ENCODE measurements around the gene DLGAP4. TPM values are rescaled to one million over a fixed set of nuclear protein-coding genes. Genes with fewer than 3 reads are reported as not detected.

The DLGAP4 gene
- total RNA-seq, 2 donors from 2014 or later, result 62.9 to 78.2 TPM

DNA sequence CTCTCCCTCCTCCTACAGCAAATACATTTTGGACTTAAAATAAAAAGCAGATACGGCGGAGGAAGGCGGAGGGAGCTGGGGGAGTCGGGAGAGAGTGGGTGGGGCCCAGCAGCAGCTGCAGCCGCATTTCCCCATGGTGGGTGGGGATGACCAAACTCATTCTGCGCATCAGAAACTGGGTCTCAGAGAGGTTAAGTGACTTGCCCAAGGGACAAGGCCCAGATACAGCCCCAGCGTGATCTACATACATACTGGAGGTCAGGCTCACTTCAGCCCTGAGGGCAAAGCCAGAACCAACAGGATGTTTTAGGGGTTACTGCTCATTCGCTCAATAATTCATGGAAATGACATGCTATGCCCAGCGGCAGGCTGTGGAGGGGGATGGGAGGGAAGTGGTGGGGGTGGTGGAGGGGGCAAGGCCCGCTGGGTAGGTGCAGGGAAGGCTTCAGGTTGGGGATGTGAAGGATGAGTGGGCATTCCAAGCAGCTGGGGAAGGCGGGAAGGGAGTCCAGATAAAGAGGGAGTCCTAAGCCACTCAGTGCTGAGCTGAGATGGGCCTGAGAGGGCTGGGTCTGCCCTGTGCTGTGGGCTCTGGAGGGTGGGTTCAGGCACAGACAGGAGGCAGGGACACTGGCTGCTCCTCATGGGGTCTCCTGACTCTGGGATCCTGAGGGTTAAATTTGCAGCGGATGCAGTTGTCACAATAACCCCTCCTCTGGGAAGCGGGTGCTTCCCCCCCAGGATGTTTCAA is 31.0 kb downstream of the DLGAP4 start:
- Mint-ChIP-seq H3K27me3 (ENCODE audit: insufficient read depth) (peaks cover 28% of the 10 kb centered on the region), H3K9me3 (no peaks in the 10 kb centered on the region), H3K27ac (no peak overlapping the region), H3K4me1 (peaks cover 2% of the 10 kb centered on the region), H3K4me3 (no peak overlapping the region), H3K36me3 (ENCODE audit: low read depth) (no peaks in the 10 kb centered on the region)
- Histone ChIP-seq H3K27me3 (ENCODE audit: control insufficient read depth, insufficient read depth, low read length, poor library complexity, severe bottlenecking) (no peaks in the 10 kb centered on the region), H3K36me3 (ENCODE audit: control insufficient read depth, insufficient read depth, low read length) (no peaks in the 10 kb centered on the region), H3K9ac (ENCODE audit: extremely low read depth, low read length, poor library complexity, severe bottlenecking) (no peak overlapping the region), H3K27ac (ENCODE audit: low read depth, low read length) (no peak overlapping the region), H3K9me3 (ENCODE audit: control insufficient read depth, low read length) (no peaks in the 10 kb centered on the region), H3K4me1 (ENCODE audit: control insufficient read depth, insufficient read depth, low read length) (no peaks in the 10 kb centered on the region), H3K4me3 (ENCODE audit: low read length) (no peak overlapping the region)
- TF ChIP-seq, protein P1, sequence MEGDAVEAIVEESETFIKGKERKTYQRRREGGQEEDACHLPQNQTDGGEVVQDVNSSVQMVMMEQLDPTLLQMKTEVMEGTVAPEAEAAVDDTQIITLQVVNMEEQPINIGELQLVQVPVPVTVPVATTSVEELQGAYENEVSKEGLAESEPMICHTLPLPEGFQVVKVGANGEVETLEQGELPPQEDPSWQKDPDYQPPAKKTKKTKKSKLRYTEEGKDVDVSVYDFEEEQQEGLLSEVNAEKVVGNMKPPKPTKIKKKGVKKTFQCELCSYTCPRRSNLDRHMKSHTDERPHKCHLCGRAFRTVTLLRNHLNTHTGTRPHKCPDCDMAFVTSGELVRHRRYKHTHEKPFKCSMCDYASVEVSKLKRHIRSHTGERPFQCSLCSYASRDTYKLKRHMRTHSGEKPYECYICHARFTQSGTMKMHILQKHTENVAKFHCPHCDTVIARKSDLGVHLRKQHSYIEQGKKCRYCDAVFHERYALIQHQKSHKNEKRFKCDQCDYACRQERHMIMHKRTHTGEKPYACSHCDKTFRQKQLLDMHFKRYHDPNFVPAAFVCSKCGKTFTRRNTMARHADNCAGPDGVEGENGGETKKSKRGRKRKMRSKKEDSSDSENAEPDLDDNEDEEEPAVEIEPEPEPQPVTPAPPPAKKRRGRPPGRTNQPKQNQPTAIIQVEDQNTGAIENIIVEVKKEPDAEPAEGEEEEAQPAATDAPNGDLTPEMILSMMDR (conservative IDR thresholded peaks at IDR 0.05), result no peak
- DNase-seq, result peak; percentile 53
- WGBS, 2 experiments (ENCODE audit: insufficient coverage in 1 of 2, insufficient read length in 1 of 2), result 78 to 94% methylated on average over 9 to 13 of the region's 13 CpGs

DNA sequence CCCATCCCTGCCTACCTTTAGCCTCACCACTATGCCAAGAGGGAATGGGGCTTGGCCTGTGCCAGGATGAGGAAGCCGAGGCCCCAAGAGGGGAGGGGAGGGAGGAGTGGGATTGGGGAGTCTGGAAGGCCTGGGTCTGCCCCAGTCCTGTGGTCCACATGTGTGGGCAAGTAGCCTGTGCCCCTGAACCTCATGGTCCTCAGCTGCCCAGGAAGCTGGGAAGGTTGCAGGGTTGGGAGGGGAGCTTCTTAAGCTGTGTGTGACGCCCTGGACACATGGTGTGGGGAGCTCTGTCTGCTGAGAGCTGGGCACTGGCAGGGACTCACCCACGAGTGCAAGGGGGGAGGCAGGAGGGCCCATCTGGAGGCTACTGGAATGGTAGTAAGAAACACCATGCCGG is 31.7 kb downstream of the DLGAP4 start:
- no peaks in the 10 kb centered on the region for H3K9me3 Mint-ChIP-seq
- Histone ChIP-seq H3K27me3 (ENCODE audit: control insufficient read depth, insufficient read depth, low read length, poor library complexity, severe bottlenecking) (no peaks in the 10 kb centered on the region), H3K9me3 (ENCODE audit: control insufficient read depth, low read length) (no peaks in the 10 kb centered on the region), H3K4me3 (ENCODE audit: low read length) (no peak overlapping the region), H3K27ac (ENCODE audit: low read depth, low read length) (no peak overlapping the region), H3K4me1 (ENCODE audit: control insufficient read depth, insufficient read depth, low read length) (no peaks in the 10 kb centered on the region), H3K9ac (ENCODE audit: extremely low read depth, low read length, poor library complexity, severe bottlenecking) (no peak overlapping the region), H3K36me3 (ENCODE audit: control insufficient read depth, insufficient read depth, low read length) (no peaks in the 10 kb centered on the region)
- TF ChIP-seq, protein P1 (conservative IDR thresholded peaks at IDR 0.05), result no peak
- H3K27me3 Mint-ChIP-seq (ENCODE audit: insufficient read depth), result peaks cover 23% of the 10 kb centered on the region
- 86 to 92% methylated on average over 3 to 4 of the region's 4 CpGs for WGBS, 2 experiments (ENCODE audit: insufficient coverage in 1 of 2, insufficient read length in 1 of 2)
- no peaks in the 10 kb centered on the region for H3K36me3 Mint-ChIP-seq (ENCODE audit: low read depth)
- no peak for DNase-seq
- no peak overlapping the region for H3K27ac Mint-ChIP-seq
- peaks cover 1% of the 10 kb centered on the region for H3K4me1 Mint-ChIP-seq
- H3K4me3 Mint-ChIP-seq, result no peak overlapping the region

DNA sequence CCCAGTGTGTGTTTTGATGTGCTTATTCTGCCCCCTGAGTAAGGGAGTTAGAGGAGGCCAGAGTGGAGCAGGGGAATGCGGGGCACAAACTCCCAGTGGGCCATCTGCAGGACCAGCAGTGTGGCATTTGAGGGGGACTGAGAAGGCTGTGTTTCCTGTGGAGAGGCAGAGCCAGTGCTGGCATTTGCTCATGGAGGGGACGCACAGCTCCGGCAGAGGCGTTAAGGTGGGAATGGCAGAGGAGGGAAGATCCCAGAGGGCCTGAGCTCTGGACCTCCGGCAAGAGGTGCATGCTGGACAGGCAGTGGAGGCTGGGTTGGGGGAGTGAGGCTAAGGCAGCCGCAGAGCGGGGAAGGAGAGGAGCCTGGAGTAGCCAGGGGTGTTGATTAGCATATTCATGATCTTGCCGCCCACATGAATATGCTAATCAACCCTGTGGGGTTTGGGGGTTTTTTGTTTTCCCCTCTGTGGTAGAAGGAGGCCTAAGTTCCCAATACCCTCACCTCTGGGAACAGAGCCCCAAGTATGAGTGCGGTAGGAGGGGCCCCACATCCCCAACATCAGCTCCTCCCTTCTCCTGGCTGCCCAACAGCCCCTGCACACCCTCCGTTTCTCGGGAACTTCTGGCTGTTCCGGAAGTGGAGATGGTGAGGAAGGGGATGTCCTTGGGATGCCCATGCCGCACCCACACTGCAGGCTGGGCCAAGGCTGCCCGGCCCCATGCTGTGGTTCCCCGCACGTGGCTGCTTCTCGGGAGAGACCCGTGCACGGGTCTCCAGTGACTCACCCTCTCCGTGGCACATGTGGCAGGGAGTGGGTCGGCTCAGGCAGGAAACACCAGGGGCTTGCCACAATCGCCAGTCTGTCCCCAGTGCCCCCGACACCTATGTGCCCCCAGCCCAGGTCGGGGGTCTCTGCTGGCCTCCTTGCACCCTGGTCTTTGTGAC is 33.8 kb downstream of the DLGAP4 start:
- Histone ChIP-seq H3K9ac (ENCODE audit: extremely low read depth, low read length, poor library complexity, severe bottlenecking) (no peak overlapping the region), H3K27me3 (ENCODE audit: control insufficient read depth, insufficient read depth, low read length, poor library complexity, severe bottlenecking) (no peaks in the 10 kb centered on the region), H3K36me3 (ENCODE audit: control insufficient read depth, insufficient read depth, low read length) (no peaks in the 10 kb centered on the region), H3K4me1 (ENCODE audit: control insufficient read depth, insufficient read depth, low read length) (no peaks in the 10 kb centered on the region), H3K4me3 (ENCODE audit: low read length) (no peak overlapping the region), H3K27ac (ENCODE audit: low read depth, low read length) (no peak overlapping the region), H3K9me3 (ENCODE audit: control insufficient read depth, low read length) (no peaks in the 10 kb centered on the region)
- Mint-ChIP-seq H3K4me3 (no peak overlapping the region), H3K4me1 (no peaks in the 10 kb centered on the region), H3K27me3 (ENCODE audit: insufficient read depth) (peaks cover 10% of the 10 kb centered on the region), H3K27ac (peak overlapping the region; percentile 39), H3K36me3 (ENCODE audit: low read depth) (no peaks in the 10 kb centered on the region), H3K9me3 (no peaks in the 10 kb centered on the region)
- TF ChIP-seq, protein P1 (conservative IDR thresholded peaks at IDR 0.05), result no peak
- 62 to 72% methylated on average over 14 to 24 of the region's 24 CpGs for WGBS, 2 experiments (ENCODE audit: insufficient coverage in 1 of 2, insufficient read length in 1 of 2)
- DNase-seq, result peak; percentile 71

Measured in endodermal cell (in vitro differentiated cells).